ENCODE data around the gene BCORL1. TPM values are rescaled to one million over a fixed set of nuclear protein-coding genes. Genes with fewer than 3 reads are reported as not detected.
A peak's percentile ranks its signal among the peaks of the same experiment; 100 is the strongest.

BCORL1 gene
- total RNA-seq, 1 donor from 2014 or later = 10.3 TPM

GRCh38 chrX:130085551-130086446 is 103.4 kb downstream of the BCORL1 start:
- no peaks in the 10 kb centered on the region for H3K9me3 ChIP-seq
- no peak overlapping the region for H3K4me3 ChIP-seq
- no peaks in the 10 kb centered on the region for H3K27me3 ChIP-seq
- intact Hi-C loops (cut with DNase I) = no loop called here
- H3K36me3 ChIP-seq = no peaks in the 10 kb centered on the region
- DNase-seq (ENCODE audit: low spot score in 2 of 2) = no peak
- H3K27ac ChIP-seq = peak overlapping the region; percentile 5 to 11
- H3K4me1 ChIP-seq = peaks cover 0 to 6% of the 10 kb centered on the region in 2 donors
- TF ChIP-seq CTCF (IDR thresholded peaks at IDR 0.05) = no peak

GRCh38 chrX:130086447-130087206 is 104.2 kb downstream of the BCORL1 start:
- Histone ChIP-seq H3K27ac (peak overlapping the region in 1 of 2 donors; percentile 5), H3K36me3 (no peaks in the 10 kb centered on the region), H3K27me3 (no peaks in the 10 kb centered on the region), H3K4me1 (peaks cover 0 to 6% of the 10 kb centered on the region in 2 donors), H3K9me3 (no peaks in the 10 kb centered on the region), H3K4me3 (no peak overlapping the region)
- DNase-seq (ENCODE audit: low spot score in 2 of 2) = no peak
- intact Hi-C loops (cut with DNase I) = no loop called here
- TF ChIP-seq CTCF (IDR thresholded peaks at IDR 0.05) = no peak

- no peak overlapping the region for H3K27ac ChIP-seq
- no peaks in the 10 kb centered on the region for H3K27me3 ChIP-seq
- no peaks in the 10 kb centered on the region for H3K4me1 ChIP-seq
- no peaks in the 10 kb centered on the region for H3K9me3 ChIP-seq
- no peak overlapping the region for H3K4me3 ChIP-seq
- H3K36me3 ChIP-seq = no peaks in the 10 kb centered on the region
- intact Hi-C loops (cut with DNase I) = no loop called here
- TF ChIP-seq CTCF (IDR thresholded peaks at IDR 0.05) = no peak
- no peak for DNase-seq (ENCODE audit: low spot score in 2 of 2)
Measured at GRCh38 chrX:130090364-130090763, 107.9 kb downstream of the BCORL1 start.

GRCh38 chrX:130091980-130092522 is 109.6 kb downstream of the BCORL1 start:
- intact Hi-C loops (cut with DNase I) = no loop called here
- Histone ChIP-seq H3K36me3 (no peaks in the 10 kb centered on the region), H3K4me1 (no peaks in the 10 kb centered on the region), H3K4me3 (no peak overlapping the region), H3K9me3 (no peaks in the 10 kb centered on the region), H3K27me3 (no peaks in the 10 kb centered on the region), H3K27ac (no peak overlapping the region)
- DNase-seq (ENCODE audit: low spot score in 2 of 2) = peak in 1 of 2 donors; percentile 78
- TF ChIP-seq CTCF (IDR thresholded peaks at IDR 0.05) = no peak

GRCh38 chrX:130093271-130093670 is 110.8 kb downstream of the BCORL1 start:
- Histone ChIP-seq H3K4me1 (peaks cover 0 to 4% of the 10 kb centered on the region in 2 donors), H3K27me3 (no peaks in the 10 kb centered on the region), H3K9me3 (no peaks in the 10 kb centered on the region), H3K36me3 (no peaks in the 10 kb centered on the region), H3K27ac (no peak overlapping the region), H3K4me3 (no peak overlapping the region)
- intact Hi-C loops (cut with DNase I) = no loop called here
- DNase-seq (ENCODE audit: low spot score in 2 of 2) = no peak
- no peak for TF ChIP-seq CTCF (IDR thresholded peaks at IDR 0.05)

All from ascending aorta (tissue), 2 donors.